Heart right ventricle (tissue), 16 donors: ENCODE results near the gene INSYN2A. TPM values are rescaled to one million over a fixed set of nuclear protein-coding genes. Genes with fewer than 3 reads are reported as not detected.

ENCODE experiments used
- ATAC-seq, 8 donors: fragments of 200-7000 bp; cut with Tn5 transposase; one replicate each; pipeline ENCODE4 v1.9.1; 2020; ENCODE audit warnings: mild to moderate bottlenecking in 8 of 8, moderate library complexity in 8 of 8, moderate number of reproducible peaks in 1 of 8
- DNase-seq, 2 donors: peaks; one replicate each; pipeline ENCODE4 v3.0.0-alpha.2; 2020
- H3K27ac ChIP-seq, 10 donors: fragments of 200-600 bp; sonication (generic) in 2 of 10; one replicate each; pipeline versions ENCODE4 v1.5.0 to v1.8.0; 2020 to 2022; ENCODE audit warnings: mild to moderate bottlenecking in 3 of 10
- H3K27me3 ChIP-seq, 7 donors: fragments of 200-600 bp; one replicate each; pipeline ENCODE4 v1.8.0; 2021 to 2022; ENCODE audit warnings: mild to moderate bottlenecking in 2 of 7
- H3K36me3 ChIP-seq, 9 donors: fragments of 200-600 bp; sonication (generic) in 1 of 9; one replicate each; pipeline versions ENCODE4 v1.5.0 to v1.8.0; 2020 to 2022; ENCODE audit warnings: mild to moderate bottlenecking in 2 of 9
- H3K4me1 ChIP-seq, 9 donors: fragments of 200-600 bp; sonication (generic) in 1 of 9; one replicate each; pipeline versions ENCODE4 v1.5.0 to v1.8.0; 2020 to 2022; ENCODE audit warnings: mild to moderate bottlenecking in 4 of 9
- H3K4me3 ChIP-seq, 10 donors: fragments of 200-600 bp; sonication (generic) in 2 of 10; one replicate each; pipeline versions ENCODE4 v1.5.0 to v1.8.0; 2020 to 2022; ENCODE audit warnings: mild to moderate bottlenecking in 7 of 10, moderate library complexity in 2 of 10
- H3K9me3 ChIP-seq, 11 donors: fragments of 200-600 bp in 10 of 11; sonication (generic) in 2 of 11; one replicate each; pipeline versions ENCODE4 v1.5.0 to v1.8.0; 2013 to 2022; ENCODE audit warnings: mild to moderate bottlenecking in 2 of 11, control low read depth in 1 of 11, moderate library complexity in 1 of 11
- WGBS, 2 donors: extraction: QIAGEN DNeasy Blood & Tissue Kit; methylation state at CpG; one replicate each; pipeline ENCODE4 v1.1.7; 2013; ENCODE audit warnings: inconsistent platforms in 1 of 2; 5-methylcytosine and 5-hydroxymethylcytosine counted together
- intact Hi-C, 10 donors: fragments of 100-400 bp; cut with DNase I; formaldehyde crosslinking; loops; one replicate each; pipeline versions ENCODE4 v1.11.1 to v1.14.2; 2022
- polyA plus RNA-seq, 2 donors: library from polyadenylated mRNA; stranded (reverse); fragments of 200-250 nt; gene quantifications; one replicate each; pipeline ENCODE4 v1.2.3, GENCODE V29; 2013
- total RNA-seq, 10 donors: library from RNA; stranded (reverse); fragmentation: NEBNext Ultra II Directional in 3 of 10; extraction: Animal tissue kit (Norgen Biotek cat#: 25700) in 3 of 10; gene quantifications; one replicate each; pipeline versions ENCODE4 v1.2.1 to v1.2.4, GENCODE V29; 2021 to 2023
- TF ChIP-seq, protein P1 (sequence below), 9 donors: fragments of 200-600 bp; sonication (generic) in 2 of 9; IDR thresholded peaks; one replicate each; pipeline versions ENCODE4 v1.5.0 to v1.8.0; 2021 to 2022; ENCODE audit warnings: antibody characterized with exemption in 9 of 9, mild to moderate bottlenecking in 5 of 9, moderate library complexity in 1 of 9
- donor health status: Arrhythmogenic right ventricular cardiomyopathy.
- donor health status: ischemic (EF 13 %, LVEDD 7.1; RV severe dilation, severe dysfunction).
- donor health status: healthy with polysubstance abuse.
- donor health status: DM: no; HTN: yes; CAD: no.
- donor health status: DM: no; HTN: no; CAD: no.
- donor health status: ischemic (EF 25% LVEDD 6.9; RV normal size, moderate dysfunction).
- donor health status: ischemic (EF 25% LVEDD 5.7; RV mildly dilated, moderate dysfunction).
- donor health status: healthy.
- donor health status: DM: yes; HTN: yes; CAD: no.
- donor health status: Ischemic cardiomyopathy.
- donor health status: ischemic (EF 35%, LVEDD 5.7; RV mildly dilated, moderate dysfunction).
- donor health status: nonischemic (EF 11% LVEDD 7.7; RV severe dilation, severe dysfunction).
- donor health status: DM: yes; HTN: yes; CAD: no.
- donor health status: PGD.
- donor health status: ischemic (EF 29% LVEDD 5.4; RV normal size, mild dysfunction).
- donor health status: nonischemic (EF 23%, LVEDD 6.1; RV moderate dilation, normal function).

Gene INSYN2A
- total and polyA plus RNA-seq, 12 donors, result 0.01 to 0.19 (median 0.15) TPM; not detected in 6

DNA sequence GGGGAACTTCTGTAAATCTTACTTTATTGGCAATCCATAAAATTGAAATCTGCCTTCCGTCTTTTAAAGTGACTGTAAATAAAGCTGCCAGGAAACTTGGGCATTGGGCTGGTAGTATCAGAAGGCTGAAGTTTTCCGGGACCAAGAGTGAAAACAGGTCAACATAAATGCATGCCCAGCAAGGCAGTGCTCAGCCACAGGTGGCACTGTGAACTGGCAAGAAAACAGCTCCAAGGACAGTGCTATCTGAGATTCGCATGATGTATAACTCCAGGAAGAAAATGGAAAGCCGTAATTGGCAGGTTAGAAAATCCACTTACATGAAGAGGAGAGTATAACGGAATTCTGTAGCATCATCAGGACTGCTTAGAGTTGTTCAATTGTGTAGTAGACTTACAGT is 1.9 kb upstream of the INSYN2A start:
- H3K27me3 ChIP-seq, result peaks cover 0 to 35% (median 0%) of the 10 kb centered on the region in 7 donors
- TF ChIP-seq, protein P1, sequence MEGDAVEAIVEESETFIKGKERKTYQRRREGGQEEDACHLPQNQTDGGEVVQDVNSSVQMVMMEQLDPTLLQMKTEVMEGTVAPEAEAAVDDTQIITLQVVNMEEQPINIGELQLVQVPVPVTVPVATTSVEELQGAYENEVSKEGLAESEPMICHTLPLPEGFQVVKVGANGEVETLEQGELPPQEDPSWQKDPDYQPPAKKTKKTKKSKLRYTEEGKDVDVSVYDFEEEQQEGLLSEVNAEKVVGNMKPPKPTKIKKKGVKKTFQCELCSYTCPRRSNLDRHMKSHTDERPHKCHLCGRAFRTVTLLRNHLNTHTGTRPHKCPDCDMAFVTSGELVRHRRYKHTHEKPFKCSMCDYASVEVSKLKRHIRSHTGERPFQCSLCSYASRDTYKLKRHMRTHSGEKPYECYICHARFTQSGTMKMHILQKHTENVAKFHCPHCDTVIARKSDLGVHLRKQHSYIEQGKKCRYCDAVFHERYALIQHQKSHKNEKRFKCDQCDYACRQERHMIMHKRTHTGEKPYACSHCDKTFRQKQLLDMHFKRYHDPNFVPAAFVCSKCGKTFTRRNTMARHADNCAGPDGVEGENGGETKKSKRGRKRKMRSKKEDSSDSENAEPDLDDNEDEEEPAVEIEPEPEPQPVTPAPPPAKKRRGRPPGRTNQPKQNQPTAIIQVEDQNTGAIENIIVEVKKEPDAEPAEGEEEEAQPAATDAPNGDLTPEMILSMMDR (IDR thresholded peaks at IDR 0.05), result no peak
- peaks cover 5 to 26% (median 19%) of the 10 kb centered on the region in 9 donors for H3K4me1 ChIP-seq
- no peaks in the 10 kb centered on the region for H3K9me3 ChIP-seq
- intact Hi-C loops, result no loop called here
- H3K27ac ChIP-seq, result no peak overlapping the region
- no peak overlapping the region for H3K4me3 ChIP-seq
- peaks cover 0 to 15% (median 0%) of the 10 kb centered on the region in 9 donors for H3K36me3 ChIP-seq
- WGBS, 2 donors, result 89 to 93% methylated on average over 5 of the region's 5 CpGs
- DNase-seq, result no peak
- no peak for ATAC-seq

DNA sequence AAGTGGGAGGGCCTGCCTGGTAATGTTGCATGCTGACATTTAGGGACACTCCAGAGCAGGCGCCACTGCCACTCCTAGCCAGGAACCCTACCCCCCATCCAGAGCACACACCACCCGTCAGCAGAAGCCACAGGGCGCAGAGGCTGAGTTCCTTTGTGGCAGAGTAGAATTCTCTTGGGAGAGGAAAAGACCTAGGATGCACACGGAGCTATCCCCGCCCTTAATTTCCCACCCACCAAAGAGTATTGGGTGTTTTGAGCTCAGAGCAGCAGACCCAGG is 702 bp upstream of the INSYN2A start:
- Histone ChIP-seq H3K27me3 (peaks cover 0 to 35% (median 0%) of the 10 kb centered on the region in 7 donors), H3K27ac (no peak overlapping the region), H3K36me3 (peaks cover 0 to 9% (median 0%) of the 10 kb centered on the region in 9 donors), H3K4me1 (peaks cover 5 to 26% (median 19%) of the 10 kb centered on the region in 9 donors), H3K4me3 (peak overlapping the region in 6 of 10 donors; percentile 48 to 65 (median 55)), H3K9me3 (no peaks in the 10 kb centered on the region)
- intact Hi-C loops, result no loop called here
- no peak for DNase-seq
- ATAC-seq, result peak in 2 of 8 donors; percentile 22 to 47
- 72 to 86% methylated on average over 5 of the region's 5 CpGs for WGBS, 2 donors
- TF ChIP-seq, protein P1 (IDR thresholded peaks at IDR 0.05), result no peak

DNA sequence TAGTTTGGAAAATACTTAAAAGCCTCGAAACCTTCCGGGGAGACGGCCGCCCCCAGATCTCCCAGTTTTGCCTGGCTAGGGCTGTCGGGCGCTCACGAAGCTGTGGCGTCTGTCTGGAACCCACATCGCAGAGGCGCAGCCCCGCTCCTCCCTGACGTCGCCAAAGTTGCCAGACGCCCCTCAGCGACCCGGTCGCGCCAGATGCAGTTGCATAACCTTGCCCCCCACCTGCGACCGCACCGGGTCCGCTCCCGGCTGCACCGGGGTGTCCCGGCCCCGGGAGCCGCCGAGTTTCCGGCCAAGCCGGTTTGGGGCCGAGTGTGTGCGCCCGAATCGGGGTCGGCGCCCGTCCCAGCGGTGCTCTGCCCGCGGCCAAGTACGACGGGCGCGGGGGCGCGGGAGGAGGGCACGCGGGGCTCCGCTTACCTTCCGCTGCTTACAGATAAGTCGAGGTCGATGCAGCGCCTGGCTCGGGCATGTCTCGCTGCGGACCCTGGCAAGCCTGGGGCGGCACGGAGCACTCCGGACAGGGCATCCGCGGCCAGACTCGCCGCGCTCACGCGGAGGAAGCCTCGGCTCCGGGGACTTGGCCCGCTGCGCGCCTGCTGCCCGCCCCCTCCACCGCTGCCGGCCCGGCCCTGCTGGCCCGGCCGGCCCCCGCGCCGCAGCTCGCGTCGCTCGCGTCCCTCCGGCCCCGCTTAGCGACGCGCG is 665 bp downstream of the INSYN2A start:
- TF ChIP-seq, protein P1 (IDR thresholded peaks at IDR 0.05), result no peak
- ATAC-seq, result peak in 6 of 8 donors; percentile 16 to 50 (median 34)
- WGBS, 2 donors, result 0 to 1% methylated on average over 86 to 91 of the region's 91 CpGs
- peak overlapping the region; percentile 24 to 65 (median 51) for H3K4me3 ChIP-seq
- intact Hi-C loops, result no loop called here
- peaks cover 0 to 35% (median 0%) of the 10 kb centered on the region in 7 donors for H3K27me3 ChIP-seq
- no peak overlapping the region for H3K27ac ChIP-seq
- no peaks in the 10 kb centered on the region for H3K9me3 ChIP-seq
- H3K4me1 ChIP-seq, result peaks cover 5 to 26% (median 19%) of the 10 kb centered on the region in 9 donors
- DNase-seq, result peak in 1 of 2 donors; percentile 20
- peaks cover 0 to 6% (median 0%) of the 10 kb centered on the region in 9 donors for H3K36me3 ChIP-seq

DNA sequence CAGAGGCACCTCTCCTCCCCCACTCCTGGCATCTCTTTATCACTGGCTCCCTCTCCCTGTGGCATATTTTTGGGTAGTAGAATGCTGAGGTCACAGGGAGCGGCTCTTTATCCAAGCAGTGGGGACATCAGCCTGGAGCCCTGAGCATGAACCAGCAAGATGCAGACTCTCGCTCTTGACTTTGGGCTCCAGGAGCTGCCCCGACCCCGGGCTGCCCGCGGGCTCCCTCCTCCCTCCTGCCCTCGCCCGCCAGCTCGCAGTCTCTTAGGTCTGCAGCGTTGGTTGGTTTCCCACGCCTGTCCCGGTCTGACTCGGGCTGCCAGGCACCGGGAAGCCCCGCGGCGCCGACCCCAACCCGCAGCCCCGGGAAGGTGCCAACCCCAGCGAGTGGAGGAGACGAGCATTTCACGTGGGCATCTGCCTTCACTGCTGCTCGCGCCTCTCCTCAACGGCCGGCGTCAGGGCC is 1.3 kb downstream of the INSYN2A start:
- 3 to 6% methylated on average over 27 to 28 of the region's 28 CpGs for WGBS, 2 donors
- peak overlapping the region in 9 of 10 donors; percentile 28 to 65 (median 54) for H3K4me3 ChIP-seq
- ATAC-seq (peak in 6 of 8 donors; percentile 27 to 79 (median 44)), DNase-seq (peak in 1 of 2 donors; percentile 12)
- TF ChIP-seq, protein P1 (IDR thresholded peaks at IDR 0.05), result peak in 1 of 9 donors; percentile 4
- H3K4me1 ChIP-seq, result peaks cover 5 to 26% (median 19%) of the 10 kb centered on the region in 9 donors
- H3K36me3 ChIP-seq, result peaks cover 0 to 3% (median 0%) of the 10 kb centered on the region in 9 donors
- no peaks in the 10 kb centered on the region for H3K9me3 ChIP-seq
- intact Hi-C loops, result no loop called here
- no peak overlapping the region for H3K27ac ChIP-seq
- H3K27me3 ChIP-seq, result peaks cover 0 to 35% (median 0%) of the 10 kb centered on the region in 7 donors
